DOHH2 (cell line): ENCODE results near the gene RNF181.
"Not testable (repeated sequence)": the region's sequence is repeated elsewhere in the genome, so short reads cannot be mapped to it uniquely, and the experiment has no call there.

Experiments
- H3F3A ChIP-seq: fragments of 200-600 bp; sonication (generic), shearing (Covaris generic); 2 replicates; pipeline ENCODE4 v1.6.0; 2016; ENCODE audit warnings: antibody characterized with exemption, mild to moderate bottlenecking; ENCODE audit not compliant: control insufficient read depth, insufficient read depth
- H3K27ac ChIP-seq: fragments of 200-600 bp; sonication (generic); 2 replicates; pipeline ENCODE4 v1.5.1; 2014; ENCODE audit warnings: low read depth, mild to moderate bottlenecking, low read length, moderate library complexity
- H3K27me3 ChIP-seq: fragments of 200-600 bp; sonication (generic); 2 replicates; pipeline ENCODE4 v1.6.1; 2014; ENCODE audit warnings: mild to moderate bottlenecking, low read length, mixed read lengths; ENCODE audit not compliant: control insufficient read depth
- H3K36me3 ChIP-seq: fragments of 200-600 bp; sonication (generic); 2 replicates; pipeline ENCODE4 v1.6.1; 2014; ENCODE audit warnings: mild to moderate bottlenecking, low read length, moderate library complexity, mixed read lengths; ENCODE audit not compliant: control insufficient read depth
- H3K4me1 ChIP-seq: fragments of 200-600 bp; sonication (generic); 2 replicates; pipeline ENCODE4 v1.6.1; 2014; ENCODE audit warnings: mild to moderate bottlenecking, low read length, mixed read lengths; ENCODE audit not compliant: control insufficient read depth
- H3K4me2 ChIP-seq: fragments of 200-600 bp; sonication (generic); 2 replicates; pipeline ENCODE4 v1.6.0; 2014; ENCODE audit warnings: mild to moderate bottlenecking, low read length, moderate library complexity
- H3K4me3 ChIP-seq: fragments of 200-600 bp; sonication (generic); 2 replicates; pipeline ENCODE4 v1.5.1; 2014; ENCODE audit warnings: mild to moderate bottlenecking, low read length, mixed read lengths
- H3K79me2 ChIP-seq: fragments of 200-600 bp; sonication (generic); 2 replicates; pipeline ENCODE4 v1.6.1; 2014; ENCODE audit warnings: mild to moderate bottlenecking, low read length, mixed read lengths; ENCODE audit not compliant: control insufficient read depth
- H3K9me2 ChIP-seq: fragments of 200-600 bp; sonication (generic); replicated peaks from 2 replicates; pipeline ENCODE4 v1.6.1; 2014; ENCODE audit warnings: mild to moderate bottlenecking, low read length, mixed read lengths; ENCODE audit not compliant: control insufficient read depth
- H3K9me3 ChIP-seq: fragments of 200-600 bp; sonication (generic); 2 replicates; pipeline ENCODE4 v1.6.1; 2014; ENCODE audit warnings: antibody characterized with exemption, low read length, mixed read lengths; ENCODE audit not compliant: control insufficient read depth, insufficient read depth
- H4K20me1 ChIP-seq: fragments of 200-600 bp; sonication (generic); 2 replicates; pipeline ENCODE4 v1.6.0; 2014; ENCODE audit warnings: low read depth, mild to moderate bottlenecking, antibody characterized with exemption, low read length, moderate library complexity; ENCODE audit not compliant: control insufficient read depth, insufficient read depth
- CTCF ChIP-seq: fragments of 200-600 bp; sonication (generic); IDR thresholded peaks from one replicate; pipeline ENCODE4 v1.5.1; 2014; ENCODE audit warnings: antibody characterized with exemption, mild to moderate bottlenecking, low read depth, low read length; ENCODE audit not compliant: poor library complexity, severe bottlenecking
- EZH2phosphoT487 ChIP-seq: fragments of 200-600 bp; sonication (generic); IDR thresholded peaks from 2 replicates; pipeline ENCODE4 v1.6.1; 2017; ENCODE audit warnings: borderline replicate concordance, mild to moderate bottlenecking, antibody characterized with exemption, low read length, moderate library complexity, mixed read lengths

RNF181 gene

GRCh38 chr2:85589982-85590791, 5.4 kb upstream of the RNF181 start:
- no peak overlapping the region for H3K4me3 ChIP-seq
- H3K79me2 ChIP-seq: peaks cover 12% of the 10 kb centered on the region
- no peaks in the 10 kb centered on the region for H3K36me3 ChIP-seq
- H3K9me3 ChIP-seq: no peaks in the 10 kb centered on the region
- no peaks in the 10 kb centered on the region for H3K27me3 ChIP-seq
- H3K4me1 ChIP-seq: peaks cover 24% of the 10 kb centered on the region
- H3K9me2 ChIP-seq: no peaks in the 10 kb centered on the region
- H3K27ac ChIP-seq: no peak overlapping the region
- H3K4me2 ChIP-seq: no peak overlapping the region
- no peaks in the 10 kb centered on the region for H3F3A ChIP-seq
- no peak for TF ChIP-seq CTCF
- no peak for TF ChIP-seq EZH2phosphoT487
- H4K20me1 ChIP-seq: no peaks in the 10 kb centered on the region

- peaks cover 3% of the 10 kb centered on the region; the same call in 1 of the 2 replicates for H3K36me3 ChIP-seq
- TF ChIP-seq CTCF: no peak
- no peak for TF ChIP-seq EZH2phosphoT487
- peaks cover 17% of the 10 kb centered on the region for H3K79me2 ChIP-seq
- no peak overlapping the region for H3K27ac ChIP-seq
- H3K4me1 ChIP-seq: peaks cover 17% of the 10 kb centered on the region
- no peaks in the 10 kb centered on the region for H3F3A ChIP-seq
- H3K4me2 ChIP-seq: no peak overlapping the region
- H3K4me3 ChIP-seq: no peak overlapping the region
- H3K27me3 ChIP-seq: no peaks in the 10 kb centered on the region
- H3K9me2 ChIP-seq: no peaks in the 10 kb centered on the region
- no peaks in the 10 kb centered on the region for H4K20me1 ChIP-seq
- no peaks in the 10 kb centered on the region for H3K9me3 ChIP-seq
These were observed 4.6 kb upstream of the RNF181 start for GRCh38 chr2:85590950-85591349.

- Histone ChIP-seq H3K4me2 (no peak overlapping the region), H3K4me3 (no peak overlapping the region), H3K9me2 (no peaks in the 10 kb centered on the region), H3K79me2 (peaks cover 23% of the 10 kb centered on the region), H3K9me3 (no peaks in the 10 kb centered on the region), H3F3A (no peaks in the 10 kb centered on the region), H3K27me3 (no peaks in the 10 kb centered on the region), H3K27ac (no peak overlapping the region), H3K4me1 (peaks cover 22% of the 10 kb centered on the region), H4K20me1 (no peaks in the 10 kb centered on the region), H3K36me3 (peaks cover 7% of the 10 kb centered on the region)
- TF ChIP-seq EZH2phosphoT487: no peak
- TF ChIP-seq CTCF: no peak
These were observed 4.0 kb upstream of the RNF181 start for GRCh38 chr2:85591563-85591962.

- not testable (repeated sequence) for H3K27ac ChIP-seq, H3K9me2 ChIP-seq, H3K9me3 ChIP-seq, H3K27me3 ChIP-seq, H3K4me2 ChIP-seq, H4K20me1 ChIP-seq, H3K4me3 ChIP-seq, H3F3A ChIP-seq
- Histone ChIP-seq H3K79me2 (peaks cover 31% of the 10 kb centered on the region), H3K4me1 (peaks cover 29% of the 10 kb centered on the region), H3K36me3 (peaks cover 14% of the 10 kb centered on the region)
These were observed 3.2 kb upstream of the RNF181 start for GRCh38 chr2:85592299-85592698.
